T-helper 22 cell (primary cell): Measurements from ENCODE around the gene STIP1.
A peak's percentile ranks its signal among the peaks of the same experiment; 100 is the strongest.

ENCODE experiments used
- DNase-seq: peaks from one replicate; pipeline ENCODE4 v3.0.0-alpha.2; 2020; ENCODE audit warnings: low read depth

Gene STIP1

GRCh38 chr11:64223001-64223651, 37.2 kb downstream of the STIP1 start:
- DNase-seq, result no peak

- DNase-seq, result no peak
These were observed 38.4 kb downstream of the STIP1 start for GRCh38 chr11:64224151-64224890.

DNA sequence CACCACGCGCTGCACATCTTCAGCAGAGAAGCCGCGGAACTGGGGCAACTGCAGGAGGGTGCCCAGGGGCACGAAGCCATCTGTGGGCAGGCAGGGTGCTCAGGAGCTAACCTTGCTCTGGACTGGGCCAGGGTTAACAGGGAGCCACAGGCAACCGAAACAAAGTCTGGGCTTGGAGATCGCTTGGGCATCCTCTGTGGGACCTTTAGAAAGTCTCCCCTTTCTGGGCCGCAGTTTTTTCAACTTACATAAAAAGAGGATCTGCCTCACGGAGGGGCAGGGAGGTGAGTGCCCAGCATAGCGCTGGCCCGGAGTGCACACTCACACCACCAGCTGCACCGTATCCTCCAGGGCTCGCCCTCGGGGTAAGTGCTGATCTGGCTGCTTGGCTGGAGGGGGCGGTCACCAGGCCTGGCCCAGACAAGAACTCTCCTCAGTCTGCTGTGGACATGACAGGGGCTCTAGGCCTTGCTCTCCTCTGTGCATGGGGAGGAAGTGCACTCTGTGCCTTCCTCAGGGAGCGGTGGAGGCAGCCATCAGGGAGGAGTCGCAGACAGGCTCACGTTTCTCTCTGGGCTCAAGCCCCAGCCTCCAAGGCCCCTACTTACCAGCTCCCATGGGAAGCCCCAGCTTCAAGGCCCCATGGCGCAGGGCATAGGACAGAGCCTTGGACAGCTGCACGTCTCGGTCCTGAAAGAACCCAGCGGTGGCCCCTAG, 39.1 kb downstream of the STIP1 start:
- DNase-seq, result no peak

DNA sequence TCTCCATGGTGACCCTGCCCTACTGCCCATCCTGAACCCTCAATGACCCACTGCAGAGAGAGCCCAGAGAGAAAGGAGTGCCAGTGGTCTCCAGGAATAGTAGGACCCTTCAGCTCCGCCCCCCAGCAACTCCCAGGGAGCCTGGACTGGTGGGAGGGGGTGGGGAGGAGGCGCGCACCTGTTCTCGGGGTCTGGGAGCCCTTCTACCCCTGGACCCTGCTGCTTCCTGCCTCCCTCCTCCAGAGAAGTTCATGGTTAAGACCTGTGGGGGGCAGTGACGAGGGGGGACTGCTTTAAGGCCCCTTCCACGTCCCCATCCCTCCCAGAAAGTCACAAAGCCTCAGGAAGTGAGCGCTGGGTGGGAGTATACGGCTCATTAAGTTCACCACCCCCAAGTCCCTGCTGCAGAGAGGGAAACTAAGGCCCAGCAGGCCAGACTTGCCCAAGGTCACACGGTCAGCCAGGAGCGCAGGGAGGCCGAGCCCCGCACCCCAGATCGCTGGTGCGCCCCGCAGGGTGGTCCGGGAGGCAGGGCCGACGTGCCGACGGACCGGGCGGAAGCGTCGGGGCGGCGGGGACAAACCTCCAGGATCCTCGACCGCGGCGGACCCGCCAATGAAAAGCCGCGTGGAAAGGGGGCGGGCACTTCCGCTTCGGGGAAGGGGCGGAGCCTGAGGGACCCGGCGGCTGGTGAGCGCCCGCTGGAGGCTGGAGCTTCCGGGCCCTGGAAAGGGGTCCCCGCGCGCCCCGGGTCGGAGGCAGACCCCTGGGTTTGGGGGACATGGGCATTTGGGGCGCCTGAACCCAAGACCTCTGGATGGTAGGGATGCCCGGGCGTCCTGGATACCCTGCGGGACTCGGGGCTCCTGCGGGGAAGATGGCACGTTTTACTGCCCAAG, 39.9 kb downstream of the STIP1 start, which contains the start of the genes NUDT22 and TRPT1:
Gene NUDT22, plus strand, starts transcription at position 667 of the 899 bp plus-strand sequence. CDS start 379 bp downstream, outside the sequence.
Gene TRPT1, minus strand, starts transcription at position 579 of the 899 bp plus-strand sequence. Its CDS starts 326 bp downstream, at position 253.
- DNase-seq, result peak; percentile 81

GRCh38 chr11:64226507-64227051, 40.6 kb downstream of the STIP1 start:
- DNase-seq, result peak; percentile 60

- DNase-seq, result no peak
These were observed 41.5 kb downstream of the STIP1 start for GRCh38 chr11:64227405-64227956.

DNA sequence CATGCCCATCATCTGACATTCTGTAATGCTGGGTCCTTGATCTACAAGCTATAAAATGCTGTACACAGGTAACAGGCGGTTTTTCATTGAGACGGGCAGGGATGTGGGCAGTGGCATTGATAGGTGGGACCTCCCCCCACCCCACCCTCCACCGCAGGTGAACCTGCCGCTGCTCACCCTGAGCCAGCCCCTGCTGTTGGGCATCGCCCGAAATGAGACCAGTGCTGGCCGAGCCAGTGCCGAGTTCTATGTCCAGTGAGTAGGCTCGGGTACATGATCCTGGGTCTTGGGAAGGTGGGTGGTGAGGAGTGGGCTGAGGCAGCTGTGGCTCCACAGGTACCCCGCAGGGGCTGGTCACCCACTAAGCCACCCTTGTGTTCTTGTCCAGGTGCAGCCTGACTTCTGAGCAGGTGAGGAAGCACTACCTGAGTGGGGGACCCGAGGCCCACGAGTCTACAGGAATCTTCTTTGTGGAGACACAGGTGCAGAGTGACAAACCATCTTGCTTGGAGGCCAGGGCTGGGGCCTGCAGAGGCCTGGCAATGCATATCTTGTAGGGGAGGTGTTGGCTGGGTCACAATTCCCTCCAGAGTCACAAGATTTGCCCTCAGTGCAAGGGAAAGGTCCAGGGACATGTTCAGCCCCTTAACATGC, 43.2 kb downstream of the STIP1 start:
- DNase-seq, result no peak

- DNase-seq, result no peak
These were observed 43.8 kb downstream of the STIP1 start for GRCh38 chr11:64229744-64230170.

DNA sequence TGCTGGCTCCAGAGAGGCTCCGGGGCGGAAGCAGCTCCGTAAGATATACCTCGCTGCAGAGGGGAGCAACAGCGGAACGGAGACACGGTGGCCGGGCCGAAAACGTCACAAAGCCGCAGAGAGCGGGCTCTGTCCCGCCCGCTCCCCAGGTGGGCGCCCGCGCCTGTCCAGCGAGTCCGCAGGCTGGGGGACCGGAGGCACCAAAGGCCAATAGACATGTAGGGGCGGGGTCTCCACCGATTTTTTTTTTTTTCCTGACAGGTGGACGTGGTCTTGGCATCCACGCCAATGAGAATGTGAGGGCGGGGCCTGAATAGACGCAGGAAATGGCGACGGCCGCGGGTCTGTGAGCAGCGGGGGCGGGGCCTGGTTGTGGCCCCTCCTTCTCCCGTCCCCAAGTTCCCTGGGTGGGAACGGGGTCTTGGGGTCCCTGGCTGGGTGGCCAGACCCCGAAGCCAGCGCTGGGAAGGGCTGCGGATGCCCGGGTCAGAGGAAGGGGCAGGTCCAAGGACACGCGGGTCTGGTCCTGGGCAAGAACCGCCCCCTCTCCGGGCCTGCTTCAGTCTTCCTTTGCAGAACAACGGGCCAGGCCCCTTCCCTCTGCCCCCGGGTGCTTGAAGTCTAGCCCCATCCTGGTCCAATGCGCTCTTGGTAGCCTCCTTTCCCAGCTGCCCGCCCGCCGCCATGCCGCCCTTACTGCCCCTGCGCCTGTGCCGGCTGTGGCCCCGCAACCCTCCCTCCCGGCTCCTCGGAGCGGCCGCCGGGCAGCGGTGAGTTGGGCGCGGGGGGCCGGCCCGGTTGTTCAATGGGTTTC, 44.4 kb downstream of the STIP1 start, which contains the start of gene DNAJC4:
Gene DNAJC4, plus strand, starts transcription at position 378 of the 814 bp plus-strand sequence. Its CDS starts 307 bp downstream, at position 685.
- peak; percentile 83 for DNase-seq

- no peak for DNase-seq
These were observed 45.0 kb downstream of the STIP1 start for GRCh38 chr11:64230985-64231365.

GRCh38 chr11:64231546-64231945, 45.6 kb downstream of the STIP1 start:
- no peak for DNase-seq

DNA sequence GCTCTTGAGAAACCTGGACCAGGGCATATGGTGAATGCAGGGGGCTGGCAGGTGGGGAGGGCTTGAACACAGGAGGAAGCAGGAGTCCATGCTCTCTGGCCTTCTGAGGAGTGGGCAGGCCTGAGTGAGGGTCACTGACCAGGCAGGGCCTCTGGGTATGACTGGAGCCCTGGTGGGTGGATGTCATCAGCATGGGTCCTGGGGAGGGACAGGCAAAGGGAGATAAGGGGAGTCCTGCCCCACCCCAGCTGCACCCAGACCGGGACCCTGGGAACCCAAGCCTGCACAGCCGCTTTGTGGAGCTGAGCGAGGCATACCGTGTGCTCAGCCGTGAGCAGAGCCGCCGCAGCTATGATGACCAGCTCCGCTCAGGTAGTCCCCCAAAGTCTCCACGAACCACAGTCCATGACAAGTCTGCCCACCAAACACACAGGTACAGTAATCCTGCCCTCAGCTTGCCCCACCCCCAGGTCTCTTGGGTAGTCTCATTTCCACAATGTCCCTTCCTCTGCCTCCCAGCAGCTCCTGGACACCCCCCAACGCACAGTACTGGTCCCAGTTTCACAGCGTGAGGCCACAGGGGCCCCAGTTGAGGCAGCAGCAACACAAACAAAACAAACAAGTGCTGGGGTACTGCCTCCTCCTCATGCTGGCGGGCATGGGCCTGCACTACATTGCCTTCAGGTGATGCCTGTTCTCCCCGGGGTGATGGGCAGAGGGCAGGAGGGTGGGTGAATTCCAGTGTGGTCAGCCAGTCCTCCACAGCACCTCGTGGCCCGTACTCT, 46.4 kb downstream of the STIP1 start:
- DNase-seq, result no peak

GRCh38 chr11:64232967-64233315, 47.0 kb downstream of the STIP1 start:
- no peak for DNase-seq

GRCh38 chr11:64233913-64234586, 48.1 kb downstream of the STIP1 start, which contains the start of gene VEGFB:
Gene VEGFB (plus strand): TSS chr11:64234584. CDS start chr11:64234834, 250 bp downstream.
- peak; percentile 70 for DNase-seq

- peak; percentile 44 for DNase-seq
These were observed 48.8 kb downstream of the STIP1 start for GRCh38 chr11:64234647-64235379.

- DNase-seq, result no peak
These were observed 49.6 kb downstream of the STIP1 start for GRCh38 chr11:64235437-64236161.
